ENCODE measurements around the gene INPP5F.

Gene INPP5F

DNA sequence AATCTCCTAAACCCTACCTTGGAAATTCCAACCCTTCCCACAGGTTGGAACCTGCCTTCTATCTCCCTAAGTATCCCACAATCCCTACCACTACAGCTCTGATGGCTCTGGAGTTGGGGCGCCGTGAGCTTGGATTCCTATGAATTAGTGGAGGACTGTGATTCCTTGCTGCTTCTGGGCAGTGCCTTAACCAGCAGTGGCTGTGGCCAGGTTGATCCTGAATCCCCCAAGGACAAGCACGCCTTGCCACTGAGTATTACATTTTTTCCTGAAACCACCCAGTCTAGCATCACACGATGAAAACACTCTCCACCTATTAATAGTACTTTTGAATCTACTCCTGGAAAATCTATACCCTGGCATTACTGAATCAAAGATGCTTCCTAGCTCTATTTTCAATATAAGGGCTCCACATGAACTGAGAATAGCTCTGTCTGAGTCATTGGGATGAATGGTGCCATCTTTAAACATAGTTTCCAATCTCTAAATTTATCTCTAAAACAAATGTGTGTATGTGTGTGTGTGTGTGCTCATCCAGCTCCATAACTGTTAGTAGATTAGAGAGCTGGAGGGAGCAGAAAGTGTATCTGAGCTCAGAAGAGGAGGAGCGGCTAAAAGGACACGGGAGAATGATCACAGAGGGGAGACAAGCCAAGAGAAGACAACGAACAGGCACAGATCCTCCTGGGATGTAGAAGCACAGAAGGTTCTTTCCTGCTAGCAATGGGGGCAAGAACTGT, 11.9 kb upstream of the INPP5F start:
- TF ChIP-seq POLR2A (IDR thresholded peaks at IDR 0.05; ENCODE audit: low read depth, low read length) (no peak), POLR2AphosphoS5 (IDR thresholded peaks at IDR 0.05; ENCODE audit: low read depth, low read length) (no peak), TAF1 (IDR thresholded peaks at IDR 0.05; ENCODE audit: borderline replicate concordance, low read depth, low read length) (no peak)
- DNase-seq (ENCODE audit: insufficient read length) (no peak), FAIRE-seq (no peak)

- DNase-seq (ENCODE audit: insufficient read length) (no peak), FAIRE-seq (no peak)
- TF ChIP-seq TAF1 (IDR thresholded peaks at IDR 0.05; ENCODE audit: borderline replicate concordance, low read depth, low read length) (no peak), POLR2AphosphoS5 (IDR thresholded peaks at IDR 0.05; ENCODE audit: low read depth, low read length) (no peak), POLR2A (IDR thresholded peaks at IDR 0.05; ENCODE audit: low read depth, low read length) (no peak)
These were observed 11.4 kb upstream of the INPP5F start for GRCh38 chr10:119714484-119714816.

- FAIRE-seq: no peak
- no peak for DNase-seq (ENCODE audit: insufficient read length)
- TF ChIP-seq TAF1 (IDR thresholded peaks at IDR 0.05; ENCODE audit: borderline replicate concordance, low read depth, low read length): no peak
- TF ChIP-seq POLR2AphosphoS5 (IDR thresholded peaks at IDR 0.05; ENCODE audit: low read depth, low read length): no peak
- TF ChIP-seq POLR2A (IDR thresholded peaks at IDR 0.05; ENCODE audit: low read depth, low read length): no peak
These were observed 10.0 kb upstream of the INPP5F start for GRCh38 chr10:119715628-119716505.

- TF ChIP-seq TAF1 (IDR thresholded peaks at IDR 0.05; ENCODE audit: borderline replicate concordance, low read depth, low read length): no peak
- TF ChIP-seq POLR2A (IDR thresholded peaks at IDR 0.05; ENCODE audit: low read depth, low read length): no peak
- TF ChIP-seq POLR2AphosphoS5 (IDR thresholded peaks at IDR 0.05; ENCODE audit: low read depth, low read length): no peak
These were observed 2.7 kb upstream of the INPP5F start for GRCh38 chr10:119723161-119723560.

GRCh38 chr10:119723624-119724023, 2.2 kb upstream of the INPP5F start:
- TF ChIP-seq TAF1 (IDR thresholded peaks at IDR 0.05; ENCODE audit: borderline replicate concordance, low read depth, low read length): no peak
- no peak for TF ChIP-seq POLR2AphosphoS5 (IDR thresholded peaks at IDR 0.05; ENCODE audit: low read depth, low read length)
- TF ChIP-seq POLR2A (IDR thresholded peaks at IDR 0.05; ENCODE audit: low read depth, low read length): no peak
- no peak for FAIRE-seq
- DNase-seq (ENCODE audit: insufficient read length): no peak

More at GRCh38 chr10:119723161-119723560, 2.7 kb upstream of the INPP5F start:
- FAIRE-seq: no peak
- DNase-seq (ENCODE audit: insufficient read length): no peak

DNA sequence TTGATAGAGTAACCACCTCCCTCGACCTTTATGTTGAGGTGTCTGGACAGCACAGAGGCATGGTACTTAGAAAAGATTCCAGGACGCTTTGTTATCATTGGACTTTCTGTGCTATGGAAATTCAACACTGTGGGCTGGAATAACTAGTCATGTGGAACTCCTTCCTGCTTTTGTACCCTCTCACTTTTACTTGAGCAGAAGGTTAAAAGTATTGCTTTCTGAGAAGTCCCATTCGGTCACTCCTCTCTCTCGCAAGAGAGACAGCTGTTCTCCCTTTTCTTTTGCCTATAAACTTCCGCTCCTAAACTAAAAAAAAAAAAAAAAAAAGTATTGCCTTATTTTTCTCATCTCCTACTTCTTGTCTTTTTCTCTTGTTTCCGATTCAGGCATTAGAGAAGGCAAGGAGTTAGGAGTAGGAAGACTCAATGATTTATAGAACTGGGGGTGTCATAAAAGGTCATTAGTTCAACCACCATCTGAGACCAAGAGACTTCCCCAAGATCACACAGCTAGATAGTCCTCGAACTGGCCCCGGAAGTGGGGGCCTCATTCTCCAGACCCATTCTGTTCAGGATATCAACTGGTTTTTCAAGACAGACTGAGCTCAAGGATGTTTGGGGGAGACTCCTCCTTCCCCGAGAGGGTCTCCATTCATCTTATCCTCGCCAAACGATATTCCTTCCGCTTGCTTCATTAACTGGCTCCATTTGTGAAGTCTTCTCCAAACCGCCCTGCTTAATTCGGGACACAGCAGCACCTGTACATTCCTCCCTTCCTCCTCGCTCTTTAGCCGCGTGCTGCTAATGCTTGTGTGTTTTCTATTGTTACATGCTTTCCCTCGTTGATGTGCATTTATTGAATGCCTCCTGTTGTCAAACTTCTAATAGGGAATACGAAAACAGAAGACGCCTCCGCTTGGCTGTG, 995 bp upstream of the INPP5F start:
- FAIRE-seq (peak; percentile 79), DNase-seq (ENCODE audit: insufficient read length) (peak; percentile 32)
- TF ChIP-seq TAF1 (IDR thresholded peaks at IDR 0.05; ENCODE audit: borderline replicate concordance, low read depth, low read length) (no peak), POLR2A (IDR thresholded peaks at IDR 0.05; ENCODE audit: low read depth, low read length) (peak; percentile 32; the same call in 1 of the 2 replicates)

DNA sequence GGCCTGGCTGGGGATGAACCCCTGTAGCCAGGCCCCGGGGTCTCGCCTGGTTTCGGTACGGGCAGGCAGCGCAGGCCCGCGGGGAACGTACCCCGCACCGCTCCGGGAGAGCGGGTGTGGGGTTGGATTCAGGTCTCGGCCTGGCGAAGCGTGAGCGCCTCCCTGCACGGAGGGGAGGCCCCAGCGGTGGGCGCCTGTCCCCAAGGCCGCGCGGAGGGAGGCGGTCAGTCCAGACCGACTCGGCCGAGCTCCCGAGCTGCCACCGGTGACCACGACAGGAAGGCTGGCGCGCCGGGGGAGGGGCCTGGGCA, 378 bp upstream of the INPP5F start:
- DNase-seq (ENCODE audit: insufficient read length): no peak

DNA sequence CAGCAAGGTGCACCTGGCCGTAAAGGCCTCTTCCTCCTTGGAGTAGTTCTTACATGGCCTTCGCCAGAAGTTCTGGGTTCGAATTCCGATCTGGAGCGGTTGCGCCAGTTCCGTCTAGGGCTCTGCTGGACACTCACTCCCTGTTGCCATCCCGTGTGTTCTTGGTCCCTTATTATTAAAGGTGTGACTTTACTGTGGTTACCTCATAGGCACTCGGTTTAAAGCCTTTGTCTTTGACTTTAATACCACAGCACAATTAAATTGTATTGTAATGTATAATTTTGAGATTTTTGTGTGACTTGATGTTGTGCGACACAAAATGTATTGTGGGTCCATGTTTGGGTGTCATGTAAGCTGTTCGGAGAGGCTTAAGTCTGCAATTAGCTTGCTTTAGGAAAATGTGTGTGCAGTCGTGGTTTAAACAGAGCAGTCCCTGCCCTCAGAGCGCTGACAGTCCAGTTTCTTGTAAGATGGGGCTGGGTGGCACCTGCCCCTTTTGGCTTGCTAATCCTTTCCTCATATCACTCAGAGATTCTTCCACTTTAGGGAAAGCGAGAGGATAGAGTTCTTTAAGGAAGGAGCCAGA, 919 bp downstream of the INPP5F start:
- peak; percentile 51 for FAIRE-seq
- TF ChIP-seq TAF1 (IDR thresholded peaks at IDR 0.05; ENCODE audit: borderline replicate concordance, low read depth, low read length) (no peak), POLR2A (IDR thresholded peaks at IDR 0.05; ENCODE audit: low read depth, low read length) (no peak), POLR2AphosphoS5 (IDR thresholded peaks at IDR 0.05; ENCODE audit: low read depth, low read length) (no peak)
- no peak for DNase-seq (ENCODE audit: insufficient read length)

More for the DNA sequence above, 378 bp upstream of the INPP5F start:
- no peak for FAIRE-seq
- TF ChIP-seq TAF1 (IDR thresholded peaks at IDR 0.05; ENCODE audit: borderline replicate concordance, low read depth, low read length) (0 out of 2 replicates have a peak, but pooled peaks have one; percentile 12), POLR2A (IDR thresholded peaks at IDR 0.05; ENCODE audit: low read depth, low read length) (peak; percentile 71; the same call in 1 of the 2 replicates), POLR2AphosphoS5 (IDR thresholded peaks at IDR 0.05; ENCODE audit: low read depth, low read length) (peak; percentile 46; the same call in 1 of the 2 replicates)

DNA sequence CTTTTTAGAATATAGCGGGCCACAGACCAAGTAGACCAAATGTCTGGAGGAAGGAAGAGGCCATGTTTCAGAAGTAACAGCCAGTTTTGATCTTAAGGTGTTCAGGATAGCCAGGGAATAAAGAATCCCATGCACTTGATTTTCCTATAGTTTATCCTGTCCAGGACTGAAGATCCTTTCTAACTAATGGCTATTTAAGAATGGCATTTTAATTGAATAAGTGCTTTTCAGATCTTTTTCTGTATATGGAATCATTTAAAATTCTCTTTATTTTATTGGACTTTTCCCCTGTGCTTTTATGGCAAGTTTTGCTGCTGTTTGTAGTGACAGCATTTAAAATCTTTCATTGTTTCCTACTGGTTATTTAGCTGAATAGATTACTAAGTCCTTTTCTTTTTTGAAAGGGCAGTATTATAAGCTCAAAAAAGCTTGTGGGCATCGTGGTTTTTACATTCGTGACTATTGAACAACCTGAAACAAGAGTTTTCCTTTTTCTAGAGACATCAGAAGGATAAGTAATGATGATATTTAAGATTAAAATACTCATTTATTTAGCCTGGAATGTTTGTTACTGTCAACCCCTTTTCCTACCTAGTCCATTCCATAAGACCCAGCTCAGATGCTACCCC, 2.4 kb downstream of the INPP5F start:
- DNase-seq (ENCODE audit: insufficient read length) (no peak), FAIRE-seq (no peak)
- TF ChIP-seq POLR2AphosphoS5 (IDR thresholded peaks at IDR 0.05; ENCODE audit: low read depth, low read length): no peak
- no peak for TF ChIP-seq POLR2A (IDR thresholded peaks at IDR 0.05; ENCODE audit: low read depth, low read length)
- no peak for TF ChIP-seq TAF1 (IDR thresholded peaks at IDR 0.05; ENCODE audit: borderline replicate concordance, low read depth, low read length)

All from GM12892 (cell line).